Astrocyte (in vitro differentiated cells and primary cell): ENCODE results near the gene C1GALT1.

Experiments used
- EZH2 ChIP-seq: IDR thresholded peaks from 2 replicates; pipeline ENCODE4 v1.6.1; 2012; ENCODE audit warnings: mild to moderate bottlenecking, low read length, inconsistent platforms; ENCODE audit not compliant: insufficient read depth
- TF ChIP-seq, protein P1 (sequence below): IDR thresholded peaks from 2 replicates; pipeline ENCODE4 v1.5.1; 2011; ENCODE audit warnings: low read depth, mild to moderate bottlenecking, inconsistent platforms, low read length, moderate library complexity; ENCODE audit not compliant: insufficient read depth

DNA sequence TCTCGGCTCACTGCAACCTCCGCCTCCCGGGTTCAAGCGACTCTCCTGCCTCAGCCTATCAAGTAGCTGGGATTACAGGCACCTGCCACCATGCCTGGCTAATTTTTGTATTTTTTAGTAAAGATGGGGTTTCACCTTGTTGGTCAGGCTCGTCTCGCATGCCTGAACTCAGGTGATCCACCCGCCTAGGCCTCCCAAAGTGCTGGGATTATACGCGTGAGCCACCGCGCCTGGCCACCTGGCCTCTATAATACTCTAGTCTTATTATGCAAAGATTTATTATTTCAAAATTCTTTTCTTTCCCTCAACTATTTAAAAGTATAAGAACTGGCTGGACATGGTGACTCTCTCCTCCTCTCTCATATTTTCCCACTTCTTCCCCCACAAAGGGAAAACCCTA is 30.0 kb upstream of the C1GALT1 start:
- TF ChIP-seq, protein P1, sequence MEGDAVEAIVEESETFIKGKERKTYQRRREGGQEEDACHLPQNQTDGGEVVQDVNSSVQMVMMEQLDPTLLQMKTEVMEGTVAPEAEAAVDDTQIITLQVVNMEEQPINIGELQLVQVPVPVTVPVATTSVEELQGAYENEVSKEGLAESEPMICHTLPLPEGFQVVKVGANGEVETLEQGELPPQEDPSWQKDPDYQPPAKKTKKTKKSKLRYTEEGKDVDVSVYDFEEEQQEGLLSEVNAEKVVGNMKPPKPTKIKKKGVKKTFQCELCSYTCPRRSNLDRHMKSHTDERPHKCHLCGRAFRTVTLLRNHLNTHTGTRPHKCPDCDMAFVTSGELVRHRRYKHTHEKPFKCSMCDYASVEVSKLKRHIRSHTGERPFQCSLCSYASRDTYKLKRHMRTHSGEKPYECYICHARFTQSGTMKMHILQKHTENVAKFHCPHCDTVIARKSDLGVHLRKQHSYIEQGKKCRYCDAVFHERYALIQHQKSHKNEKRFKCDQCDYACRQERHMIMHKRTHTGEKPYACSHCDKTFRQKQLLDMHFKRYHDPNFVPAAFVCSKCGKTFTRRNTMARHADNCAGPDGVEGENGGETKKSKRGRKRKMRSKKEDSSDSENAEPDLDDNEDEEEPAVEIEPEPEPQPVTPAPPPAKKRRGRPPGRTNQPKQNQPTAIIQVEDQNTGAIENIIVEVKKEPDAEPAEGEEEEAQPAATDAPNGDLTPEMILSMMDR: no peak
- TF ChIP-seq EZH2: no peak
